HL-60 (cell line): ENCODE measurements around the gene CACNA1E.

Experiments used
- CTCF ChIP-seq: IDR thresholded peaks from one replicate; pipeline ENCODE4 v1.5.1; 2011; ENCODE audit warnings: low read length, control low read depth, inconsistent platforms; ENCODE audit not compliant: insufficient read depth
- GABPA ChIP-seq: IDR thresholded peaks from 2 replicates; pipeline ENCODE4 v1.6.1; 2012; ENCODE audit warnings: low read depth
- POLR2AphosphoS5 ChIP-seq: IDR thresholded peaks from 2 replicates; pipeline ENCODE4 v1.6.1; 2012; ENCODE audit warnings: low read depth
- REST ChIP-seq: IDR thresholded peaks from 2 replicates; pipeline ENCODE4 v1.6.1; 2012; ENCODE audit warnings: low read depth; ENCODE audit not compliant: insufficient replicate concordance
- SPI1 ChIP-seq: IDR thresholded peaks from 2 replicates; pipeline ENCODE4 v1.6.1; 2012; ENCODE audit warnings: low read depth, mild to moderate bottlenecking, borderline replicate concordance

- no peak for TF ChIP-seq POLR2AphosphoS5
- no peak for TF ChIP-seq CTCF
- no peak for TF ChIP-seq GABPA
- TF ChIP-seq REST: no peak
- no peak for TF ChIP-seq SPI1
Observed at GRCh38 chr1:181595234-181595633, 111.9 kb downstream of the CACNA1E start.
